Stimulated activated CD8-positive, alpha-beta memory T cell treated with anti-CD3 and anti-CD28 coated beads, Interleukin-7, amount 100 ng/mL, for 4 hours (primary cell): ENCODE data around the gene ALS2.
"Not testable (repeated sequence)": the region's sequence is repeated elsewhere in the genome, so short reads cannot be mapped to it uniquely, and the experiment has no call there.

ENCODE experiments used
- DNase-seq, 2 donors: peaks; one replicate each; pipeline ENCODE4 v3.0.0-alpha.2; 2020; ENCODE audit warnings: low read depth in 2 of 2

Gene ALS2

DNA sequence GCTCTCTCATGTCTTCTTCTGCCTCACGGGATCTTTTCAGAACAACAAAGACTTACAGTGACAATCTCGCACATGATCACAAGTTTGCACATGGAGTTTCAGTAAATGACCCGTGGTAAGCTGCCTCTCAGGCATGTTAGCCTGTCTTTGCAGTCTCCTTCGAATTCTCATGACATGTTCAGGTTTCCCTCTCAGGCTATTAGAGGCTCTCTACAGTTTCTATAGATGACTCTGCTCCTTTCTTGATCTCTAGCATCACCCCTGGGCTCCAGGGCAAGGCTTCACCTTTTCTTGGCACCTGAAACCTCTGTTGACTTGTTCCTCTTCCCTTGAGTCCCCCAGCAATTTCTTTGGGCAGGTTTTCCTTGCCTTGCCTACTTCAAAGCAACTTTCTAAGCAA lies 105.3 kb downstream of the ALS2 start:
- no peak for DNase-seq

GRCh38 chr2:201674794-201675193 lies 105.9 kb downstream of the ALS2 start:
- no peak for DNase-seq

DNA sequence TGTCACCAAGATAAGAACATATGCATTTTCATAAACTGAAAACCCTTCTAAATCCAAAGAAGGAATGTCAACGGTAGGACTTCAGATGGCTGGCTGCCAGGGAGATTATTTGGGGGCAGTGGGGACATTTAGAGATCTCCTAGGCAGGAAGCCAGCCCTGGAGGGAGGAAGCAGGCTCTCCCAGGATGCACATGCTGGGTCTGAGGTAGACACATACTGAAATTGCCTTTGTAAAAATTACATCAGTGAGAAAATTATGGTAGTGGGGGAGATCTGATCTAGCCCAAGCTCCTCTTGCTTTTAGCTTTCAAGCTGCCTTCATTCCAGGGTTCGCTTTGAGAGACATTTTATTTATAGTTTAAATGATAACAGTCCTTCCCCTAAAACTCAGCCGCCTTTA lies 106.4 kb downstream of the ALS2 start:
- no peak for DNase-seq

GRCh38 chr2:201673546-201673945 lies 107.2 kb downstream of the ALS2 start:
- DNase-seq: no peak

- not testable (repeated sequence) for DNase-seq
Measured at GRCh38 chr2:201671205-201671604, 109.5 kb downstream of the ALS2 start.

DNA sequence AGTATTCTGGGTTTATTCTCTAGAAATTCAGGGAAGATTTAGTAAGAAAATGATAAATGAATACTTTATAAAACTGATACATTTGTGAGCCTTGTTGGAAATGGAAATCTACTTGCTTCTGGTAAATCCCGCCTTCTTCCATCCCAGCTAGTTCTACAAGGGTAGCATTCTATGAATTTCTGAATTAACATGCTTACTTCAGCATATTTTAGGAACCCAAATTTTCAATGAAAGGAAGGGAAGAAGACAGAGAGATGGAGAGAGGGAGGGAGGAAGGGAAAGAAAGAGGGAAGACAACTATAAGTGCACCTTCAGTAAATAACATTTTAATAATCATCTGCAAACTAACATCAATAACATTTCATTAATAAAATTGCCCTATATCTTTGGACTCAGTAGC lies 110.9 kb downstream of the ALS2 start:
- DNase-seq: no peak

- no peak for DNase-seq
Measured at GRCh38 chr2:201668402-201668910, 112.3 kb downstream of the ALS2 start.

- DNase-seq: no peak
Measured at GRCh38 chr2:201664334-201664733, 116.4 kb downstream of the ALS2 start.

DNA sequence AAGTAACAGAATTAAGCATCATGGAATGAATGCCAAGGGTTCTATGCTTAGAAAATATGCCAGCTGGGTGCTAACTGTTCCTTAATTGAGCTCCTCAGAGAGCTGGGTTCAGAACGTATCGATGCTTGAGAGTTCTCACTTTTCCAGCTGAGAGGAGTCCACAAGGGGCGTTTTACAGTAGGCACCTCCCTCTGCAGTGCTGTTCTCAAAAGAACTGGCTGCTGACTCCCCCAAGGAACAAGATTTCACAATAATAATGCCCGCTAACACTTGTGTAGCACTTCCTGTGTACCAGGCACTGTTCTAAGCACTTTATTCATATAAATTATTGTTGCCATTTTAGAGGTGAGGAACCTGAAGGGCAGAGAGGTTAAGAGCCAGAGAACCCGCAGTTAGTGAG lies 119.4 kb downstream of the ALS2 start:
- no peak for DNase-seq

DNA sequence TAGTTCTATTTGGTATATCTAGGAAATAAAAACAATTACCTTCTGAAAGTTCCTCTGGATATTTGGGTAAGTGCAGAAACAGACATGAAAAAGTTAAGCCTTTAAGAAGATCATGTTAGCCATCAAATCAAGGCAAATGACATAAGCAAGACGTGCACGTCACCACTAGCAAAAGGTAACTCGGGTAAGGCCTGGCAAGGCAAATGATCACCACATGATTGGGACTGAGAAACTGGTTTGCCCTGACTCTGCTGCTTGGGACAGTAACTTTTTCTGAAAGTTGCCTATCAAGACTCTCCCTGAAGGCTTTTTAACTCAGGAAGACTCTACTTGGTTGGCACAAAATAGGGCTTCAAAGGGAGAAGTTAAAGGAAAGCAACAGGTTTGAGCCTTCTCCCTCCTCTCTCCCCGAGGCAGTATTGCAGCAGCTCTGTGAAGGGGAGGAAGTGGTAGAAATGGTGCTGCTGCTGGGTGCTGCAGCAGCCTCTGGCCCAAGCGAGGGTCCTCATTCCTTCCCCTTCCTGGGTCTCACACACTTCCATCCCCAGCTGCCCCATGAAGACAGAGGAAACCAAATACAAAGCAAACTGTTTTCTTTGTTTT lies 120.3 kb downstream of the ALS2 start:
- no peak for DNase-seq

DNA sequence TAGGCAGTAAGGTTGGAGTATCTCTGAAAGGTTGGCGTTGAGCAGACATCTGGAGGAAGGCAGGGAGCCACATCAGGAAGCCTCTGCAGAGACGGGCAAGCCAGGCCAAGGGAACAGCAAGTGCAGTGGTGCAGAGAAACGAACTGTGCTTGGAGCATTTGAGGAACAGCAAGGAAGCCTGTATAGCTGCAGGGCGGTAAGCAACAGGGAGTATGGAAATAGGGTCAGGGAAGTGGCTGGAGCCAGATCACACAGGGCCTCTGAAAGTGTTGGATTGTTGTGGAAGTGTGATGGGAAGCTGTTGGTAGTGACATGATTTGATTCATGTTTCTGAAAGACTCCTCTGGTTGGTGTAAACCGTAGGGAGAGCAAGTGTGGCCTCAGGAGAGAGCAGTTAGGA lies 124.0 kb downstream of the ALS2 start:
- no peak for DNase-seq

DNA sequence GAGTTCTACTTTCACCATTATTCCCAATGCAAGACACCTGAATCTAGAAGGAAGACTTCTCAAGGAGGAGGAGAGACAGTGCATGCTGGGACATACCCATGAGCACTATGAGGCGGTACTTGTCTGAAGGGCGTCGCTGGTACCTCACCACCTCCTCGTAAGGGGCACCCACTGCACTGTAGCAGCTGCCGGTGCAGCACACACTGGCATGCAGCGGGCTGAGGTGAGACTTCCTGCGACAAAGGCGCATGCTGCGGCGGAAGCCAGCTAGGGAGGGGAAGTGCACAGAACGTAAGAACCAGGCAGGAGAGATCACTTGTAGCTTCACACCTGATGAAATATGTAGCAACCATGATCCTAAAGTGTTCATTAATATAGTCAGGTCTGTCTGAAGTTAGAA lies 124.6 kb downstream of the ALS2 start:
- peak in 1 of 2 donors; percentile 12 for DNase-seq

DNA sequence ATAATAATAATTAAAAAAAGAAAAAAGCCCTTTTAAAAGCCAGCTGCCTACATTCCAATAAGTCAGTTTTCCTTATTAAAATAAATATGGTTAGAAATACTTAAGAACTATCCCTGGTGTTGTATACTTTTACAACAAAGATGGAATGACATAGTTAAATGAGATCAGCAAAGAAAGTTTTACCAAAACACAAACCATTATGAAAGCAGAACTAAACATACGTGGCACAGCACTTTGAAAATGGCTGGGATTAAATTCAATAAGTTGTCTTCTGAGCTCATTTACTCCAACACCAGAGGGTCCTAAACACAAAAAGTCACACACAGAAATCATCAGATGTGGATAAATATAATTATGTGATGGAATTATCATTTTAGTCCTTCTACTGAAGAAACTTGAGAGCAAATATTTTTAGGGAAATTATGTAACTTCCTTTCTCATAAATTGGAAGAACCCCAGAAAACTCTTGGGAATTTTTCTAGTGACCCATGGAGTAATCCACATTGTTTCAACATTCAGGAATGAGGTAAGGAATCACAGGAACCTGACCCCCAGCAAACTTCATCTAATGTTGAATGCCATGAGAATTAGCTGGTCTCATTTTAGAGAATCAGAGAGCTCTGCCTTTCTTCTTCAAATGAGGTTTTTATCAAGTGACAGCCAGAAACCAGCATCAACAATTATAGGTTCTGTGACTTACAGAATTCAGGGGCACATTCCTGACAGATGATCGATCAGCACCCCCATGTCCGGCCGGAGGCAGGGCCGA lies 125.9 kb downstream of the ALS2 start:
- no peak for DNase-seq

DNA sequence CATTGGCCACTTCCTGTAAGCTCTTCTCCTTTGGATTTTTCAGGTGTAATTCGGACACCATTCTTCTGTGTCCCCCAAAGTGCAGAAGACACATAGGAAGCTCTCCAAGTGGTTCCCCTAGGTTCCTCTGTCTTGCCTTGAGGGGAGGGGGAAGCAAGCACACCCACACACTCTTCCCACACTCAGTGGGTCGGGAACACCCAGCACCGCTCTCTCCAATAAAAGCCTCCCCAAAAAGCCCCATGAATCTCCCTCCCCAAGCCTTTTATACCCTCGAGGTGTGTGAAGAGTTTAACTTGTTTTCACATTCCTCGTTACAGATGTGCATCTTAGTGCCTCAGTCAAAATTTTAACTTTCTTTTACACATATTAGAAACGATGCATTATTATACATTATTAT lies 127.5 kb downstream of the ALS2 start:
- no peak for DNase-seq
